ENCODE measurements around the gene DUSP28.
"Not testable (repeated sequence)": the region's sequence is repeated elsewhere in the genome, so short reads cannot be mapped to it uniquely, and the experiment has no call there.

The DUSP28 gene, protein sequence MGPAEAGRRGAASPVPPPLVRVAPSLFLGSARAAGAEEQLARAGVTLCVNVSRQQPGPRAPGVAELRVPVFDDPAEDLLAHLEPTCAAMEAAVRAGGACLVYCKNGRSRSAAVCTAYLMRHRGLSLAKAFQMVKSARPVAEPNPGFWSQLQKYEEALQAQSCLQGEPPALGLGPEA

DNA sequence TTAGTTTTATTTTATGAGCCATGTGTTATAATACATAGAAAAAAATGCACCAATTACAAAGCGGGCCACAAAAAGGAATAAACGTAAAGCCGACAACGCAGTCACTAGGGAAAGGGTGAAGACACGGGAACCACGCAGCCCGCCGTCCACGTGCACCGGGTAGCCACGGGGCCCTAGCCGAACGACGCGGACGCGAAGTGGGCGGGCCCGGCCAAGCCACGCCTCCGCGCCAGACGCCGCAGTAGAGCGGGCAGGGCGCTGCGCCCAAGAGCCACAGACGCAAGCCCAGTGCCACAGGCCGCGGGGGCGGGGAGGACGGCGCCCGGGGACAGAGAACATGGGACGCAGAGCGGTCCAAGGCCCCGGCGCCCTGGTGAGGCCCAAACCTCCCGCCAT lies at the start of gene DUSP28:
Gene DUSP28, plus strand, starts transcription at position 274 of the 396 bp plus-strand sequence. CDS start 328 bp downstream, outside the sequence.
- DNase-seq (ENCODE audit: low read depth) = peak; percentile 93

DNA sequence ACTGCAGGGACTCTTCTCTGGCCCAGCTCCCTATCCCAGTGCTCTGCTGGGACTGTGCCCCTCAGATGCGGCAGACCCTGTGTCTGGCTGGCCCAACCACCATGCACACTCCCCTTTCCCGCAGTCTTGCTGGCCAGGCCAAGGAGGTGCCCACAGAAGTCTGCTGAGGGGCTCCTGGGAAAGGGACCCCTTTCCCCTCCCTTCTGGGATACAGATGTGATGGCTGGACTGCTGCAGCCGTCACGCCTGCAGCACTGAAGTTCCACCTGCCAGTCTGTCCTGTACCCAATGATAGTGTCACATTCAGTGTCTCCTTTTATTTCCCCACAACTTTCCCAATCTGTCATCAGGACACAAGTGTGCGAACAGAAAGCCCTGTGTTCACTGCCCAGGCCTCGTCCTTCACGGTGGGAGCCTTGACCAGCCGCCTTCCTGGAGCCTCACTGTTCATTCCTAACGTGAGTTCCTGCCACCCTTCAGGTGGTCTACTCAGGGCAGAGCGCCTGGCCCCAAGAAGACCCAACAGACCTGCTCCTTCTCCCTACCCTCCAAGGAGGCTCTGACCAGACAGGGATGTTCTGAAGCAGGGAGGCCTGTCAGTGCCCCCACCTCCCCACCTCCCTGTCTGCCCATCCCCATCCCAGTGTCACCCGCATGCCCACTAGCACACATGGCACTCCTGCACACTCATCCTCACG lies 49.5 kb upstream of the DUSP28 start:
- no peak for DNase-seq (ENCODE audit: low read depth)

- no peak for DNase-seq (ENCODE audit: low read depth)
Measured at GRCh38 chr2:240511351-240512108, 48.6 kb upstream of the DUSP28 start.

GRCh38 chr2:240512109-240512485 lies 48.1 kb upstream of the DUSP28 start:
- no peak for DNase-seq (ENCODE audit: low read depth)

- DNase-seq (ENCODE audit: low read depth) = no peak
Measured at GRCh38 chr2:240512666-240513535, 47.3 kb upstream of the DUSP28 start.

DNA sequence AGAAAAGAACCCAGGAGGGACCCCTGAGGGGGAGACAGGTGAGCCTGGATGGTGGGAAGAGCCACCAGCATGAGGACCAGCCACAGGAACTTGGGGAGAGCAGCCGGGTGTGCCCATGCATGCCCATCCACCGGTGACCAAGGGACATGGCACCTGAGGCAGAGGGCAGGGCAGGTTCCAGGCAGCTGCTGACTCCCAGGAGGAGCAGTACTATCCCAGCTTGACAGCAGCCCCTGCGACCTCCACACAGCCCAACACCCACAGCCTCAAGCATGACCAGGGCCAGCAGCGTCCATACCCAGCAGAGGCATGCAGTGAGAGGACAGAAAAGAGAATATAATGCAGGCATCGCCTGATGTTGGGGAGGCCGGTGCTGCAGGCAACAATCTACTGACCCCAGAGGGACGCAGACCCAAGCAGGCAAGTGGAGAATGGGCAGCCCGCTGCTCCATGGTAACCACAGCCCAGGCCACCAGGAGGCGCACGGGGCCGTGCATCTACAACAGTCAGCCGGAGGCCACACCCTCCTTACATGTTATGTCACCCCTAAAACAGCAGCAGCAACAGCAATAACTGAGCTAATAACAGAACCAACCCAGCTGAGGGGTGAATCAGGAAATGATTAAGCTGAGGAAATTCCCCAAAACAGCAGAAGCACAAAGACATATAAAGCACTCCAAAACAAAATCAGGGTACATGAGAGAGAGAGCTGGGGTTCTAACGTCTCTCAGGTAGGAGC lies 46.4 kb upstream of the DUSP28 start:
- peak; percentile 75 for DNase-seq (ENCODE audit: low read depth)

DNA sequence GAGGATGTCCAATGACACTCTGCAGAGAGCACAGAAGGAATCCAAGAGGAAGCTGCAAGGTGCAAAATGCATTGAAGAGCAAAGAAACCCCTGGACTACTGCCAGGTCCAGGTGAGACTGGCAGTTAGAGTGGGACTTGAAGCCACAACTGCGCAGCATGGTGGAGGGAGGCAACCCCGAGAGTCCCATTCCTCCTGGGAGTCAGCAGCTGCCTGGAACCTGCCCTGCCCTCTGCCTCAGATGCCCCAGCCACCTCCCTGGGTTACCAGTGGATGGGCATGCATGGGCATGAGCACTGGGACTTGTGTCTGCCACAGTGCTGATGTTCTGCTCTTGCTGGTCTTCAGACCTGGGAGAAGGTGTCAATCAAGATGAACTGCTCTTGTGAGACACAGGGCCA lies 45.5 kb upstream of the DUSP28 start:
- DNase-seq (ENCODE audit: low read depth) = no peak

- no peak for DNase-seq (ENCODE audit: low read depth)
Measured at GRCh38 chr2:240517342-240517741, 42.8 kb upstream of the DUSP28 start.

DNA sequence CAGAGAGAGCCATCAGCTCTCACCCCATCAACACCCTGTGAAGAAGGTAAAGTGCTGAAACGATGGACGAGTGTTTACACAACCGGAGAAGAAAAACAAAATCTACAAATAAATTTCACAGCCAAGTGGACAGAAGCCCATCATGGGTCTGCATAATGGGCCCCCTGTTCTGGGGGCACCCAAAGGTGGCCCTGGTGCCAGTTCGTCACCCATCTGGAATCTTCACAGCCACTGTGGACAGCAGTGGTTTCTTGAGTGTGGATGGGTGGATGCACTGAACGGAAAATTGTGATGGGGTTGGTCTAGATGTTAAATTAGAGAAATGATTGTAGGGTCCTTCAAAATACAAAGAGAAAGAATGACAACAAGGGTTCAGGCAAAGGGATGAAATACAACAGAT lies 41.2 kb upstream of the DUSP28 start:
- no peak for DNase-seq (ENCODE audit: low read depth)

- no peak for DNase-seq (ENCODE audit: low read depth)
Measured at GRCh38 chr2:240519396-240520129, 40.6 kb upstream of the DUSP28 start.

DNA sequence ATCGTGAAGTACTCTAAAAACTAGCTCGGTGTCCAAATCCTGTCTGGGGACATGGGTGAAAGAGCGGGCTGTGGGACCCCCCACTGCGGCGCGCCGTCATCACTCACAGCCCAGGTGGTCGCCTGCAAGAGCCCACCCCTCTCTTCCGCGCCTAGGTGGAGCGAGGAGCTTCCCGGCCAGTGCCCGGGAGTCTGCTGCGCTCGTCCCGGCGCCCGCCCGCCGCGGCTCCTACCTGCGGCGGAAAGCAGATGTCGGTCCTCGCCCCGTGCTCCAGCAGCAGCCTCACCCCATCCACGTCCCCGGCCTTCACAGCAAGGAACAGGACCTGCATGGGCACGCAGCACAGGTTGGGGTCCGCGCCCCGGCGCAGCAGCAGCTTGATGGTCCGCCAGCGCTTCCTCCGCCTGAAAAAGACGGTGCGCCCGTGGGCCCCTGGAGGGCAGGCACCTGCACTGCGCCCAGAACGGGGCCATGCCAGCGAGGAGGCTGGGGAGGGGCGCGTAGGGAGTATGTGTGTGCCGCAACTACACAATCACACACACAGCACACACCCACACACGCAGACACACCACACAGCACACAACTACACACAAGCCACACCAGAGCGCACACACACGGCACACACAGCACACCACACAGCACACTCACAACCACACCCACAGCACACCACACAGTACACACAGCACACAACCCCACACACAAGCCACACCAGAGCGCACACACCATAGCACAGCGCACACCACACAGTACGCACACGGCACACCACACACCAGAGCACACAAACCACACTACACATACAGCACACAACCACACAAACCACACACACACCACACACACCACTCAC lies 39.8 kb upstream of the DUSP28 start:
- DNase-seq (ENCODE audit: low read depth) = no peak

GRCh38 chr2:240520974-240521350 lies 39.2 kb upstream of the DUSP28 start:
- no peak for DNase-seq (ENCODE audit: low read depth)

- DNase-seq (ENCODE audit: low read depth) = not testable (repeated sequence)
Measured at GRCh38 chr2:240521885-240522284, 38.3 kb upstream of the DUSP28 start.

DNA sequence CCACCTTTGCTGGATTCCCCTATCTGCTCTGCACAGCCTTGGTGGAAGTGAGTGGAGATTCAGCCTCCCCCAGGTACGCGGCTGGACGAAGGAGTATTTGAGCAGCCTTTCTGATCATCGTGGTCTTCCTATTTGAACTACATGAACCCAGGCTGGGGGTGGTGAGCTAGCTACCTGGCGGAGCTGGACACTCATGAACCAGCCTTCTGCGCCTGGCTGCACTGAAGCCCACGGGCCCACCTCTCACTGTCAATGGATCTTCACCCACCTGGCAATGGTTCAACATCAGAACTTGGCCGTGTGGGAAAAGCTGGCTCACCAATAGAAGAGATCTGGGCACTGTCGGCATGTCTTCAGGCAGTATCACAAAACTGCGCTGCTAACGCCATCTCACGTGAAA lies 37.8 kb upstream of the DUSP28 start:
- DNase-seq (ENCODE audit: low read depth) = no peak

DNA sequence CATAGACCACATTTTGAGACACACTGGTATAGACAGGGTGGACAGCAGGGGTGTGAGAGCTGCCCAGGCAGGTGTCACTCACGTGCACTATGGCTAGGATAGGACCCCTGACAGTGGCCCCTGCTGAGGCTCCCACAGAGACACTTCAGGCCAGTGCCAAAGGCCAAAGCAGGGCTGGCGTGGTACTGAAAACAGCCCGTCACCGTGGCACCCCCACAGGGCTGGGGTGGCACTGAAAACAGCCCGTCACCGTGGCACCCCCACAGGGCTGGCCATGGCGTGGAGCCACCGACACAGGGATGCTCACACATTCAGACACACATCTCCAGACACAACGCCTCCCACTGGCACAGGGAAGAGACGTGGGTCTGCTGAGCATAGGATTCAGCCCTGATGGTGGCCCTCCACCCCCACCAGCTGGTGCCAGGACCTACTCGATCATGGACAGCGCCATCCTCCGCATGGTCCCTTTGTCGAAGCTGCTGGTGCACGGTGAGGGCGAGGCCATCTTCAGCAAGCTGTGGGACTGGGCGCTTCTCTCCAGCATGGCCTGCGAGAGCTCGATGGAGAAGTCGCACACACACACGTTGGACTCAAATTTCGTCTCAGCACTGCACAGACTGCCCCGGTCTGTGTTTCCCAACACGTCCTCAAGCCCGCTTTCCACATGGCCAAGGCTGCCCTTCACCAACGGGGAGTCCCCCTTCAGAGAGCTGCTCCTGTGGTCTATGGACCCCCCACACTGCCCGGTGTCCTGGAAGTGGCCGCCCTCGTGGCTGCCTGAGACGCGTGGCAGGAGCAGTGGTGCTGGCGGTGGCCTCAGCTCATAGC lies 36.5 kb upstream of the DUSP28 start:
- no peak for DNase-seq (ENCODE audit: low read depth)

DNA sequence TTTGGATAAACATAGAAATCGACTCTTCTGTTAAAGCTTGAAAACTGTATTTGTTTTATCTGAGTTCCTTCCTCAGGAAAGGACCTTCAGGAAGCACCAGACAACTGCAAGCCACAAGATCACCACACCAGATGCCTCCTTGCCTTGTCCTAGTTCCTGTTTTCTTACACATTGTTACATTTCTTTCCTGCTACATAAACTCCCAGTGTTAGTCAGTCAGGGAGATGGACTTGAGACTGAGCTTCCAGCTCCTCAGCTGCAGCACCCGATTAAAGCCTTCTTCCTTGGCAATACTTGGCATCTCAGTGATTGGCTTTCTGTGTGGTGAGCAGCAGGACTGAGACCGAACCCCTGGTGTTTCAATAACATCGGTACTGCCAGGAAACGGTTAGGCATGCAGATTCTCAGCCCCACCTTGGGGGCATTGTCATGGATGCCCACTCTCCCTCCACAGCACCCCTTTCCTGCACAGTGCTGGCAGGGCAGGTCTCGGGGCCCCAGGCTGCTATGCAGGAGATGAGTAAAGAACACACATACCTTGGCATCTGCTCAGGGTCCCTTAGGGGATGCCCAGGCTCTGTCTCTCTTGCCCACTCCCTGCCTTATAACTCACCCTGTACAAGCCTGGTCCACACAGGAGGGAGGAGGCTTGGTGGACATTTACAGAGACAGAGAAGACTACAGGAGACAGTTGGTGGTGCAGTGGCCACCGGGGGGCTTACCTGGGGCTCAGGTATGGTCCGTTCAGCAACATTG lies 35.0 kb upstream of the DUSP28 start:
- DNase-seq (ENCODE audit: low read depth) = no peak

- no peak for DNase-seq (ENCODE audit: low read depth)
Measured at GRCh38 chr2:240525802-240526201, 34.4 kb upstream of the DUSP28 start.

- no peak for DNase-seq (ENCODE audit: low read depth)
Measured at GRCh38 chr2:240526521-240526920, 33.6 kb upstream of the DUSP28 start.

All from activated T-cell treated with anti-CD3 and anti-CD28 coated beads for 48 hours (primary cell).